MM.1S (cell line): ENCODE data around the gene SH3RF3.

Source experiments
- CTCF ChIP-seq: fragments of 300-600 bp; sonication (generic); IDR thresholded peaks from 2 replicates; pipeline ENCODE4 v1.5.1; 2016; ENCODE audit warnings: antibody characterized with exemption, low read length, mixed read lengths
- EZH2 ChIP-seq: fragments of 300-600 bp; sonication (generic); optimal IDR thresholded peaks from 2 replicates; pipeline ENCODE3; 2017; ENCODE audit warnings: low read depth, mild to moderate bottlenecking, antibody characterized with exemption, low read length, mixed read lengths

GRCh38 chr2:109091526-109091925 is 37.5 kb upstream of the SH3RF3 start:
- no peak for TF ChIP-seq CTCF
- no peak for TF ChIP-seq EZH2
